K562 (cell line): ENCODE results near the gene SLC36A2. TPM values are rescaled to one million over a fixed set of nuclear protein-coding genes. Genes with fewer than 3 reads are reported as not detected.

Experiments used
- CHD2 ChIP-seq: IDR thresholded peaks from 2 replicates; pipeline ENCODE4 v1.6.1; 2011; ENCODE audit warnings: low read depth, low read length
- DDX20 ChIP-seq: fragments of 450-650 bp; IDR thresholded peaks from 2 replicates; pipeline ENCODE4 v1.6.1; 2016; ENCODE audit warnings: missing genetic modification characterization, low read depth, mild to moderate bottlenecking, missing compliant biosample characterization, moderate library complexity
- DIDO1 ChIP-seq: fragments of 450-650 bp; IDR thresholded peaks from 2 replicates; pipeline ENCODE4 v1.6.1; 2016; ENCODE audit warnings: low read depth, missing biosample characterization, missing genetic modification characterization
- ESRRB ChIP-seq: fragments of 250-450 bp; sonication (Bioruptor Pico); IDR thresholded peaks from 2 replicates; pipeline ENCODE4 v1.5.0; 2020; ENCODE audit warnings: mild to moderate bottlenecking, moderate library complexity, borderline replicate concordance
- L3MBTL2 ChIP-seq: fragments of 450-650 bp; IDR thresholded peaks from 2 replicates; pipeline ENCODE4 v1.6.1; 2016; ENCODE audit warnings: mild to moderate bottlenecking, moderate library complexity
- NFIC ChIP-seq: fragments of 450-650 bp; IDR thresholded peaks from 2 replicates; pipeline ENCODE4 v1.6.1; 2017; ENCODE audit warnings: mild to moderate bottlenecking, inconsistent platforms
- PHF8 ChIP-seq: fragments of 200-600 bp; sonication (generic); IDR thresholded peaks from 2 replicates; pipeline ENCODE4 v1.6.1; 2012; ENCODE audit warnings: mixed run types, mild to moderate bottlenecking, inconsistent platforms, low read length, moderate library complexity, borderline replicate concordance
- TAF15 ChIP-seq: fragments of 200-400 bp; formaldehyde crosslinking; IDR thresholded peaks from 2 replicates; pipeline ENCODE4 v1.6.1; 2017; ENCODE audit warnings: mild to moderate bottlenecking, low read depth, low read length, moderate library complexity
- U2AF1 ChIP-seq: fragments of 200-400 bp; formaldehyde crosslinking; optimal IDR thresholded peaks from 2 replicates; pipeline ENCODE3; 2017; ENCODE audit warnings: mild to moderate bottlenecking, low read depth, low read length, moderate library complexity
- ZNF146 ChIP-seq: IDR thresholded peaks from one replicate; pipeline ENCODE4 v1.6.1; 2018; ENCODE audit warnings: missing compliant biosample characterization; ENCODE audit not compliant: unreplicated experiment
- ZNF507 ChIP-seq: conservative IDR thresholded peaks from 2 replicates; pipeline ENCODE4 v1.6.1; 2017; ENCODE audit warnings: missing genetic modification characterization, missing compliant biosample characterization
- polyA plus RNA-seq, 8 experiments: library from polyadenylated mRNA; depleted of rRNA in 4 of 8; stranded (reverse) in 5 of 8; unstranded in 3 of 8; fragments of >200 nt; fragmentation: Nextera tagmentation in 2 of 8; fragmentation: Illumina TruSeq in 1 of 8; extraction: Ambion mirVana in 2 of 8; extraction: Trizol in 1 of 8; gene quantifications; 2 replicates each; pipeline versions ENCODE4 v1.2.1 to v1.2.3, GENCODE V29; 2011 to 2014; ENCODE audit warnings: inconsistent platforms in 1 of 8, missing spikeins in 1 of 8
- total RNA-seq, 7 experiments: library from RNA; depleted of rRNA in 6 of 7; stranded (reverse); fragments of >200 nt in 6 of 7; fragmentation: Illumina TruSeq in 2 of 7; extraction: Trizol in 2 of 7; gene quantifications; 2 replicates each; pipeline versions ENCODE4 v1.2.1 to v1.2.3, GENCODE V29; 2011 to 2021; ENCODE audit warnings: low replicate concordance in 1 of 7
- TF ChIP-seq, protein P1 (sequence below): fragments of 450-650 bp; formaldehyde crosslinking; conservative IDR thresholded peaks from 2 replicates; pipeline ENCODE4 v1.4.0; 2022; ENCODE audit warnings: mild to moderate bottlenecking, missing genetic modification characterization
- TF ChIP-seq, protein P2 (sequence below): fragments of 150-350 bp; IDR thresholded peaks from 2 replicates; pipeline ENCODE4 v1.6.1; 2014; ENCODE audit warnings: low read depth, mild to moderate bottlenecking, low read length, borderline replicate concordance
- TF ChIP-seq, protein P3 (sequence below), 3 experiments: IDR thresholded peaks in 2 of 3; conservative IDR thresholded peaks in 1 of 3; 2 replicates each; pipeline ENCODE4 v1.5.1; 2011 to 2012; ENCODE audit warnings: low read length in 3 of 3, mild to moderate bottlenecking in 3 of 3, control low read depth in 2 of 3, improper control_type of control experiment in 1 of 3, inconsistent platforms in 1 of 3, low read depth in 1 of 3, mixed read lengths in 1 of 3, moderate library complexity in 1 of 3; ENCODE audit not compliant: insufficient read depth in 2 of 3
- TF ChIP-seq, protein P4 (sequence below): fragments of 450-650 bp; conservative IDR thresholded peaks from 2 replicates; pipeline ENCODE4 v1.6.1; 2016; ENCODE audit warnings: missing genetic modification characterization, low read depth, mild to moderate bottlenecking, control low read depth, missing compliant biosample characterization

SLC36A2 gene
- total and polyA plus RNA-seq, 9 of the 15 experiments (the other 6 are each of a cell fraction or from before 2014, with no cell fraction given), result not detected

DNA sequence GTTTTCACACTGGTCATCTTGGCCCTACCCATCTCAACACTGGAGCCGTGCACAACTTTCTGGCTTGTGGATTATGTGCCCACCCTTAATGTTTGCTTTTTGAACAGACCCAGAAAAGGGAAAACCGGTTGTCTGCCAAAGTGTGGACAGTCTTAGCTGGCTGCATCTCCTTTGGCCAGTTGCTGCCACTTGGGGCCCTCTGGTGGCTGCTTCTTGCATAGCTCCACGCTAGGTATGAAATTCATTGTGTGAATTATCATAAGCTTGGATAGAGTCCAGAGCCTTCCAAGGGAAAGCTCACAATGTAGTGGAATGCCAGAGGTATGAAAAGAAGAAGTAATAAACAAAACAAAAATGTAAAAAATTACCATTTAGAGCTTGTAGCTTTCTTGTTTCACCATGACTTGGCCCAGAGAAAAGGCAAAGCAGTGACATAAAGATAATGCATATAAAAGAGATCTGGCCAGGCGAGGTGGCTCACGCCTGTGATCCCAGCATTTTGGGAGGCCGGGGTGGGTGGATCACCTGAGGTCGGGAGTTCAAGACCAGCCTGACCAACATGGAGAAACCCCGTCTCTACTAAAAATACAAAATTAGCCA, 31.3 kb downstream of the SLC36A2 start (continued):
- TF ChIP-seq, protein P1, sequence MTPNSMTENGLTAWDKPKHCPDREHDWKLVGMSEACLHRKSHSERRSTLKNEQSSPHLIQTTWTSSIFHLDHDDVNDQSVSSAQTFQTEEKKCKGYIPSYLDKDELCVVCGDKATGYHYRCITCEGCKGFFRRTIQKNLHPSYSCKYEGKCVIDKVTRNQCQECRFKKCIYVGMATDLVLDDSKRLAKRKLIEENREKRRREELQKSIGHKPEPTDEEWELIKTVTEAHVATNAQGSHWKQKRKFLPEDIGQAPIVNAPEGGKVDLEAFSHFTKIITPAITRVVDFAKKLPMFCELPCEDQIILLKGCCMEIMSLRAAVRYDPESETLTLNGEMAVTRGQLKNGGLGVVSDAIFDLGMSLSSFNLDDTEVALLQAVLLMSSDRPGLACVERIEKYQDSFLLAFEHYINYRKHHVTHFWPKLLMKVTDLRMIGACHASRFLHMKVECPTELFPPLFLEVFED (CRISPR knock-in tag), result no peak
- TF ChIP-seq ZNF146 (CRISPR knock-in tag), result no peak
- no peak for TF ChIP-seq L3MBTL2
- TF ChIP-seq TAF15, result no peak
- TF ChIP-seq, protein P2, sequence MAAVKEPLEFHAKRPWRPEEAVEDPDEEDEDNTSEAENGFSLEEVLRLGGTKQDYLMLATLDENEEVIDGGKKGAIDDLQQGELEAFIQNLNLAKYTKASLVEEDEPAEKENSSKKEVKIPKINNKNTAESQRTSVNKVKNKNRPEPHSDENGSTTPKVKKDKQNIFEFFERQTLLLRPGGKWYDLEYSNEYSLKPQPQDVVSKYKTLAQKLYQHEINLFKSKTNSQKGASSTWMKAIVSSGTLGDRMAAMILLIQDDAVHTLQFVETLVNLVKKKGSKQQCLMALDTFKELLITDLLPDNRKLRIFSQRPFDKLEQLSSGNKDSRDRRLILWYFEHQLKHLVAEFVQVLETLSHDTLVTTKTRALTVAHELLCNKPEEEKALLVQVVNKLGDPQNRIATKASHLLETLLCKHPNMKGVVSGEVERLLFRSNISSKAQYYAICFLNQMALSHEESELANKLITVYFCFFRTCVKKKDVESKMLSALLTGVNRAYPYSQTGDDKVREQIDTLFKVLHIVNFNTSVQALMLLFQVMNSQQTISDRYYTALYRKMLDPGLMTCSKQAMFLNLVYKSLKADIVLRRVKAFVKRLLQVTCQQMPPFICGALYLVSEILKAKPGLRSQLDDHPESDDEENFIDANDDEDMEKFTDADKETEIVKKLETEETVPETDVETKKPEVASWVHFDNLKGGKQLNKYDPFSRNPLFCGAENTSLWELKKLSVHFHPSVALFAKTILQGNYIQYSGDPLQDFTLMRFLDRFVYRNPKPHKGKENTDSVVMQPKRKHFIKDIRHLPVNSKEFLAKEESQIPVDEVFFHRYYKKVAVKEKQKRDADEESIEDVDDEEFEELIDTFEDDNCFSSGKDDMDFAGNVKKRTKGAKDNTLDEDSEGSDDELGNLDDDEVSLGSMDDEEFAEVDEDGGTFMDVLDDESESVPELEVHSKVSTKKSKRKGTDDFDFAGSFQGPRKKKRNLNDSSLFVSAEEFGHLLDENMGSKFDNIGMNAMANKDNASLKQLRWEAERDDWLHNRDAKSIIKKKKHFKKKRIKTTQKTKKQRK, result no peak
- TF ChIP-seq CHD2, result no peak
- TF ChIP-seq, protein P3, sequence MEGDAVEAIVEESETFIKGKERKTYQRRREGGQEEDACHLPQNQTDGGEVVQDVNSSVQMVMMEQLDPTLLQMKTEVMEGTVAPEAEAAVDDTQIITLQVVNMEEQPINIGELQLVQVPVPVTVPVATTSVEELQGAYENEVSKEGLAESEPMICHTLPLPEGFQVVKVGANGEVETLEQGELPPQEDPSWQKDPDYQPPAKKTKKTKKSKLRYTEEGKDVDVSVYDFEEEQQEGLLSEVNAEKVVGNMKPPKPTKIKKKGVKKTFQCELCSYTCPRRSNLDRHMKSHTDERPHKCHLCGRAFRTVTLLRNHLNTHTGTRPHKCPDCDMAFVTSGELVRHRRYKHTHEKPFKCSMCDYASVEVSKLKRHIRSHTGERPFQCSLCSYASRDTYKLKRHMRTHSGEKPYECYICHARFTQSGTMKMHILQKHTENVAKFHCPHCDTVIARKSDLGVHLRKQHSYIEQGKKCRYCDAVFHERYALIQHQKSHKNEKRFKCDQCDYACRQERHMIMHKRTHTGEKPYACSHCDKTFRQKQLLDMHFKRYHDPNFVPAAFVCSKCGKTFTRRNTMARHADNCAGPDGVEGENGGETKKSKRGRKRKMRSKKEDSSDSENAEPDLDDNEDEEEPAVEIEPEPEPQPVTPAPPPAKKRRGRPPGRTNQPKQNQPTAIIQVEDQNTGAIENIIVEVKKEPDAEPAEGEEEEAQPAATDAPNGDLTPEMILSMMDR (IDR thresholded peaks at IDR 0.05 in 2 of 3, conservative IDR thresholded peaks at IDR 0.05 in 1 of 3; ENCODE audit: insufficient read depth in 2 of 3, low read depth in 1 of 3, low read length in 3 of 3), result peak; percentile 82 to 90 (median 89)
- TF ChIP-seq DIDO1 (tag), result no peak
- TF ChIP-seq, protein P4, sequence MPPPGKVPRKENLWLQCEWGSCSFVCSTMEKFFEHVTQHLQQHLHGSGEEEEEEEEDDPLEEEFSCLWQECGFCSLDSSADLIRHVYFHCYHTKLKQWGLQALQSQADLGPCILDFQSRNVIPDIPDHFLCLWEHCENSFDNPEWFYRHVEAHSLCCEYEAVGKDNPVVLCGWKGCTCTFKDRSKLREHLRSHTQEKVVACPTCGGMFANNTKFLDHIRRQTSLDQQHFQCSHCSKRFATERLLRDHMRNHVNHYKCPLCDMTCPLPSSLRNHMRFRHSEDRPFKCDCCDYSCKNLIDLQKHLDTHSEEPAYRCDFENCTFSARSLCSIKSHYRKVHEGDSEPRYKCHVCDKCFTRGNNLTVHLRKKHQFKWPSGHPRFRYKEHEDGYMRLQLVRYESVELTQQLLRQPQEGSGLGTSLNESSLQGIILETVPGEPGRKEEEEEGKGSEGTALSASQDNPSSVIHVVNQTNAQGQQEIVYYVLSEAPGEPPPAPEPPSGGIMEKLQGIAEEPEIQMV (tag), result no peak
- no peak for TF ChIP-seq ZNF507 (tag)
- peak; percentile 47 for TF ChIP-seq NFIC
- TF ChIP-seq ESRRB (CRISPR knock-in tag), result no peak
- TF ChIP-seq DDX20 (tag), result no peak
- no peak for TF ChIP-seq U2AF1
- no peak for TF ChIP-seq PHF8
